ENCODE measurements around the gene MOB4.
"Not testable (repeated sequence)": the region's sequence is repeated elsewhere in the genome, so short reads cannot be mapped to it uniquely, and the experiment has no call there.

Gene MOB4

DNA sequence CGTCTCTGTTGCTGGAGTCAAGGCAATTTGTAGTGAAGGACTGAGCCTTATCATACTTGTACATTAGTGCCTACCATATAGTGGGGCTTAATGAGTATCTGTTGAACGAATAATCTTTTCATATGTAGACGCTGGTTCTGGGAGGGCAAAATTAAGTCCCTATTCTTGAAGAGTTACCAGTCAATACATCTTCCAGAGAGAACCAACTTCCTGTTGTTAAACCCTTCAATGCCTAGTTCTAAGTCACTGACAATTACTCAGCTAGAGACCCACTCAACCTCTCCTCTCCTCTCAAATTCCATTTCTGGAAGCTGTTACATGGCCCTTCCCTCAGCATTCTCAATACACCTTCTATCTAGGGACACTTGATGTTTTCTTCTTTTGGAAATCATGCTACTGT is 1.1 kb upstream of the MOB4 start:
- no peak for DNase-seq

- DNase-seq: no peak
Observed at GRCh38 chr2:197515315-197515738, 539 bp upstream of the MOB4 start.

- peak; percentile 12 for DNase-seq
Observed at GRCh38 chr2:197516393-197516761, 511 bp downstream of the MOB4 start.

DNA sequence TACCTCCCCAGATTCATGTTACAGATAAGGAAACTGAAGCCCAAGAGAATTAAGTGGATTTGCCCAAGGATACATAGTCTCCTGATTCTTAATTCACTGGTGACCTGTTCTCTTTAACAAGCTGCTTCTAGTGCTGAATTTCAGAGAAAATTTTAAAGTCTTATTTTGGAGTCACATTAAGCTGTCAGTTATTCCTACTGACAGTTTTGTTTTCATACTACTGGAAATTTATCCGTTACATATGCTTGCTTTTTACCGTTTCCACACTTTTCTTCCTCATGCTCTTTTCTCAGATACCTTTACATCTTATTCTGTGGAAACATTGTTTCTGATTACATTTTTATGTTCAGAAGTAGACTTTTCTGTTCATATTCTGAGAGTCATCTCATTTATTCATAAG is 1.3 kb downstream of the MOB4 start:
- no peak for DNase-seq

DNA sequence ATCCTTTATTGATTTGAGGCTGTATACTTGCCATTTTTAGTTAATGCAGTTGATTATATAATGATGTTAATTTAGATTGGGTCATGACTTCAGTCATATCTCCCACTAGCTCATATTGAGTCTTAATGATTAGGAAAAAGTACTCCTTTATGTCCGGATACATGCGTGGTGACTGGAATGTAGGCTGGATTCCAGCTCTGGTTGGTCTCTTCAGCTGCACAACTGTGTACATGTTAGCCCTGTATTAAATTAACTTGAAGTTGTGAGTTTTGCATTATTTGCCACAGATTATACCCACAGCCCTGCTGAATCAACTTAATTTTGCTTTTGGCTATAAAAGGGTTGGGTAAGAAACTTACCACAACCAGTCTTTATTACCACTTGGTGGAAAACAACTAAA is 22.5 kb downstream of the MOB4 start:
- DNase-seq: peak; percentile 7

DNA sequence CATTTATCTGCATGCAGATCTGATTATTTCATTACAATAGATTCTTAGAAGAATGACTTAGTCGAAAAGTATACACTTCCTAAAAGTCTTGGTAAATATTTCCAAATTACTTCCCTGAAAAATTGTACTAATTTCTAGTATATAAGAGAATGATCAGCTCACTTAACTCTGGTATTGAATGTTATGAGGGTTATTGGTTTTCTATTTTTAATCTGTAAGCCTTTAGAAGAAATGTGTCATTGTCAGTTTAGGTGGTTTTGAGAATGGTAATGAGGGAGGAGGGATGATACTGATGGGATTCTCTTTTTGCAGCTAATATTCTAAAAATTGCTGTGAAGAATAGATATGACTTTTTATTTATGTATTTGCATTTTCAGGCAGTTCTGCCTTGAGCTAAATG is 23.9 kb downstream of the MOB4 start:
- DNase-seq: no peak

GRCh38 chr2:197543206-197543605 is 27.3 kb downstream of the MOB4 start:
- DNase-seq: no peak

GRCh38 chr2:197547163-197547900 is 31.5 kb downstream of the MOB4 start:
- no peak for DNase-seq

GRCh38 chr2:197548582-197548981 is 32.7 kb downstream of the MOB4 start:
- no peak for DNase-seq

DNA sequence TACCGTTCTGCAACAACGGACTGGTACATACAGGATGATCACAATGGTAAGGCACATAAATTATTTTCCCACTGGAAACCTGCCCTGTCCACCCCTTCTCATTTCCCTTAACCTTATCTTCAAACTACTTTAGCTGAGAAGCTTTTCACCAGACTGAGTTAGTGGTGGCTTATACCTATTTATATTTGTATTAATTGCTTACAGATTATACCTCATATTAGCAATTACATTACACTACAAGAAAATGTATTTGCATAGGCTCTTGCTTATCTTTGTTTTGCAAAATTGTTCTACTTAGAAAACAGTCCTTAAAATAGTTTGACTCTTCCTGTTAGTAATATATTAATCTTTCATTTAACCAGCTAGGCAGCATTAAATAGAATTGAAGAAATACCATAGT is 35.4 kb downstream of the MOB4 start:
- not testable (repeated sequence) for DNase-seq

GRCh38 chr2:197555467-197555866 is 39.6 kb downstream of the MOB4 start:
- no peak for DNase-seq

DNA sequence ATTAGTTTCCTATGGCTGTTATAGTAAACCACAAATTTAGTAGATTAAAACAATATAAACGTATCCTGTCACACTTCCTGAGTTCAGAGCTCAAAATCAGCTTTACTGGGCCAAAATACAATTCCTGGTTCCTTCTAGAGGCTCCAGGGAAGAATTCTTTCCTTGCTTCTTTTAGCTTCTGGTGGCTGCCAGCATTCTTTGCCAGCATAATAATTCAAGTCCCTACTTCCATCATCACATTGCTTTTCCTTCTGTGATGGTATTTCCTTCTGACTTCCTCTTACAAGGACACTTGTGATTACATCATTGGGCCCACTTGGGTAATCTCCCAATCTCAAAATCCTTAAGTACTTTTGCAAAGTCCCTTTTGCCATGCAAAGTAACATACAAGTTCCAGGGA is 40.6 kb downstream of the MOB4 start:
- peak; percentile 19 for DNase-seq

DNA sequence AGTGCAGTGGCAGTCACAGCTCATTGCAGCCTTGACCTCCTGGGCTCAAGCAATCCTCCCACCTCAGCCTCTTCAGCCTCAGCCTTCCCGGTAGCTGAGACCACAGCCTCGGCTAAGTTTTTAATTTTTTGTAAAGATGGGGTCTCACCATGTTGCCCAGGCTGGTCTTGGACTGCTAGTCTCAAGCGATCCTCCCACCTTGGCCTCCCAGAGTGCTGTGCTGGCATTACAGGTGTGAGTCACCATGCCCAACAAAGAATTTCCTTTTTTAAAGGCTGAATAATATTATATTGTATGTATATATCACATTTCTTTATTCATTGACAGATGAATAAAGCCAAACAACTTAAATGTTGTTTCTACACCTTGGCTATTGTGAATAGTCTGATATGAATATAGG is 42.5 kb downstream of the MOB4 start:
- DNase-seq: no peak

- DNase-seq: no peak
Observed at GRCh38 chr2:197559681-197560080, 43.8 kb downstream of the MOB4 start.

DNA sequence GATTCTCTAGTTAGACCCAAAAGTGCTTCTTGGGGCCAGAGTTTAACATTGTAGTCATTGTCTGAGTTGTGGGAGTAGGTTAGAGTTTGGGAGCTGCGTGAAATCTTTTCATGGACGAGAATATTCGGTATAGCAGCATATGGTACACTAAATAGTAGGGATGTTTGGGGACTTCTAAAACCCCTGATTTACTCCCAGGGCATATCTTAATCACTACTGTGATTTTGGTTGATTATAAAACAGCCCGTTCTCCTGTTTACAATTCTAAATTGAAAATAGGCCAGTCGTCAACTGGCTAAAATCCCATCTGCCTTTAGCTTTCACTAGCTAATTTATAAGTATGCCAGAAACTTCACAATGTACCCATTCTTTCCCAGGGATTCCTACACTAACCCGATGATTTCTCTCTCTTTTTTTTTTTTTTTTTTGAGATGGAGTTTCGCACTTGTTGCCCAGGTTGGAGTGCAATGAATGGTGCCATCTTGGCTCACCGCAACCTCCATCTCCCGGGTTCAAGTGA is 44.3 kb downstream of the MOB4 start:
- DNase-seq: no peak

DNA sequence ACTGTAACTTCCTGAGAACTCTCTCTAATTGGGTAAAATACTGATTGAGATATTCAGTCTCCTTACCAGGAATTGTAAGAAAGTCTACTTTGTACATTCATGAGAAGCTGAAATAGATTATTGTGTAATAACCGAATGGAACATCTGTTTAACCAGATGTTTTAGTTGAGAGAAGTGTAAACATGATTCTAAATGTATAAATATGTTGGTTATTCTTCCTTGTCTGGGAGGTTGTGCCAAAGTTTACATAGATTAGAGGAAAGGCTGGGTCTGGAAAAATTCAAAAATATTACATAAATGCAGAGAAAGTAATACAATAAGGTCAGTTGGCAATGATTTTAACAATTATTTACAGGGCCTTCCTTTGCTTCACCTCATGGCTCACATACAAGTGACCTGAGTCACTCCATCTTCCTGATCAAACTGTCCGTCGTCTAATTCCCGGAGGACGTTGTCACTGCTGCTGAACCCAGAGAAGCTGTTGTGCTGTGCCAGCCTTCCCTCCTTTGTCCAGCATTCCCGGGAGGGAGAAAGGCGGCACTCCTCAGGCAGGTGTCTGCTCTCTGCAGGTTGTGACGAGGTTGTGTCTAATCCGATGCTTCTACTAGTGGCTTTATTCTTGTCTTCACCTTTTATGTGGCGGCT is 55.9 kb downstream of the MOB4 start:
- DNase-seq: peak; percentile 35

DNA sequence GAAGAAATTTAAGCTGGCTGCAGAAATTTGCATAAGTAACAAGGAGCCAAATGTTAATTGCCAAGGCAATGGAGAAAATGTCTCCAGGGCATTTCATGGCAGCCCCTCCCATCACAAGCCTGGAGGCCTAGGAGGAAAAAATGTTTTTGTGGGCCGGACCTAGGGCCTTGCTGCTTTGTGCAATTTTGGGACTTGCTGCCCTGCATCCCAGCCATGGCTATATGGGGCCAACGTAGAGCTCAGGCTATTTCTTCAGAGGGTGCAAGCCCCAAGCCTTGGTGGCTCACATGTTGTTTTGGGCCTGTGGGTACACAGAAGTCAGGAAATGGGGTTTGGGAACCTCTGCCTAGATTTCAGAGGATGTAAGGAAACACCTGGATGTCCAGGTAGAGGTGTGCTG is 57.7 kb downstream of the MOB4 start:
- DNase-seq: no peak

GRCh38 chr2:197575987-197576386 is 60.1 kb downstream of the MOB4 start:
- DNase-seq: peak; percentile 5

- DNase-seq: peak; percentile 53
Observed at GRCh38 chr2:197576631-197577030, 60.8 kb downstream of the MOB4 start.

DNA sequence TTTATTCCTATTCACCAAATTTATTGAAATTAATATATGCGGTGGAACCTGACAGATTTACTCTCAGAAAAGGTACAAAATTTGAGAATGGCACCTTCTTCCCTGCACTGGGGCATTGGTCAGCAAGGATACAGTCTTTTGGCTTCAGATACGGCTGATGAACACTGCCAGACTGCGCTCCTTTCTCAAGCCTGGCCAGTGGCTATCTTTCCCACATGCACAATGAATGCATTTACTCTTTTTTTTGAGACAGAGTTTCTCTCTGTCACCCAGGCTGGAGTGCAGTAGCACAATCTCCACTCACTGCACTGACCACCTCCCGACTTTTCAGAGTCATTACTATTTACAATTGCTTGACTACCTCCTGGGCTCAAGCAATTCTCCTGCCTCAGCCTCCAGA is 61.6 kb downstream of the MOB4 start:
- DNase-seq: no peak

DNA sequence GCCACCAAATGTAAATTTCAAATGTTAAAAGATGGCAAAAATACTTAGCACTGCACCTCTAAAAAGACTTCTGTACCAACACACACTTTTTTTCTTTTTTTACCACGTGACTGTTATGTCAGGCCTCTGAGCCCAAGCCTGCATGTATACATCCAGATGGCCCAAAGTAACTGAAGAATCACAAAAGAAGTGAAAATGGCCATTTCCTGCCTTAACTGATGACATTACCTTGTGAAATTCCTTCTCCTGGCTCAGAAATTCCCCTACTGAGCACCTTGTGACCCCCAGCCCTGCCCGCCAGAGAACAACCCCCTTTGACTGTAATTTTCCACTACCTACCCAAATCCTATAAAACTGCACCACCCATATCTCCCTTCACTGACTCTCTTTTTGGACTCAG is 62.4 kb downstream of the MOB4 start:
- DNase-seq: not testable (repeated sequence)

DNA sequence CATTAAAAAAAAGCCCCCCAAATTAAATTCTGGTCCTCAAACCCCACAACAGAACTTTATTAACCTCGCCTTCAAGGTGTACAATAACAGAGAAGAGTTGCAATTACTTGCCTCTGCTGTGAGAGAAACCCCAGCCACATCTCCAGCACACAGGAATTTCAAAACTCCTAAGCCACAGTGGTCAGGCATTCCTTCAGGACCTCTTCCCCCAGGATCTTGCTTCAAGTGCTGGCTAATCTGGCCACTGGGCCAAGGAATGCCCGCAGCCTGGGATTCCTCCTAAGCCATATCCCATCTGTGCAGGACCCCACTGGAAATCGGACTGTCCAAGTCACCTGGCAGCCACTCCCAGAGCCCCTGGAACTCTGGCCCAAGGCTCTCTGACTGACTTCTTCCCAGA is 64.3 kb downstream of the MOB4 start:
- not testable (repeated sequence) for DNase-seq

DNA sequence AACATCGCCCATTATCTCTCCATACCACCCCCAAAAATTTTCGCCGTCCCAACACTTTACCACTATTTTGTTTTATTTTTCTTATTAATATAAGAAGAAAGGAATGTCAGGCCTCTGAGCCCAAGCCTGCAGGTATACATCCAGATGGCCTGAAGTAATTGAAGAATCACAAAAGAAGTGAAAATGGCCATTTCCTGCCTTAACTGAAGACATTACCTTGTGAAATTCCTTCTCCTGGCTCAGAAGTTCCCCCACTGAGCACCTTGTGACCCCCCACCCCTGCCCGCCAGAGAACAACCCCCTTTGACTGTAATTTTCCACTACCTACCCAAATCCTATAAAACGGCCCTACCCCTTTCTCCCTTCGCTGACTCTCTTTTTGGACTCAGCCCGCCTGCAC is 71.4 kb downstream of the MOB4 start:
- not testable (repeated sequence) for DNase-seq

DNA sequence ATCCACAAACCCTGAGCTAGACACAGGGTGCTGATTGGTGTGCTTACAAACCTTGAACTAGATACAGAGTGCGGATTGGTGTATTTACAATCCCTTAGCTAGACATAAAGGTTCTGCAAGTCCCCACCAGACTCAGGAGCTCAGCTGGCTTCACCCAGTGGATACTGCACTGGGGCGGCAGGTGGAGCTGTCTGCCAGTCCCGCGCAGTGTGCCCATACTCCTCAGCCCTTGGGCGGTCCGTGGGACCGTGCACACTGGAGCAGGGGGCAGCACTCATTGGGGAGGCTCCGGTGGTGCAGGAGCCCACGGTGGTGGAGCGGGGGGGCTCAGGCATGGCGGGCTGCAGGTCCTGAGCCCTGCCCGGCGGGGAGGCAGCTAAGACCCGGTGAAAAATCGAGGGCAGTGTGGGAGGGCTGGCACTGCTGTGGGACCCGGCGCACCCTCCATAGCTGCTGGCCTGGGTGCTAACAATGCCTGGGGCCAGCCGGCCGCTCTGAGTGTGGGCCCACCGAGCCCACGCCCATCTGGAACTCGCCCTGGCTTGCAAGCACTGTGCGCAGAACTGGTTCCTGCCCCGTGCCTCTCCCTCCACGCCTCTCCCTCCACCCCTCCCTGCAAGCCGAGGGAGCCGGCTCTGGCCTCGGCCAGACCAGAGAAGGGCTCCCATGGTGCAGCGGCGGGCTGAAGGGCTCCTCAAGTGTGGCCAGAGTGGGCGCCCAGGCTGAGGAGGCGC is 75.6 kb downstream of the MOB4 start:
- no peak for DNase-seq

Measured in fibroblast of skin of scalp (primary cell).